ENCODE measurements around the gene ARSG. TPM values are rescaled to one million over a fixed set of nuclear protein-coding genes. Genes with fewer than 3 reads are reported as not detected.
"Not testable (repeated sequence)": the region's sequence is repeated elsewhere in the genome, so short reads cannot be mapped to it uniquely, and the experiment has no call there.

ARSG gene
- polyA plus RNA-seq, 1 donor from 2014 or later: 16.9 TPM

DNA sequence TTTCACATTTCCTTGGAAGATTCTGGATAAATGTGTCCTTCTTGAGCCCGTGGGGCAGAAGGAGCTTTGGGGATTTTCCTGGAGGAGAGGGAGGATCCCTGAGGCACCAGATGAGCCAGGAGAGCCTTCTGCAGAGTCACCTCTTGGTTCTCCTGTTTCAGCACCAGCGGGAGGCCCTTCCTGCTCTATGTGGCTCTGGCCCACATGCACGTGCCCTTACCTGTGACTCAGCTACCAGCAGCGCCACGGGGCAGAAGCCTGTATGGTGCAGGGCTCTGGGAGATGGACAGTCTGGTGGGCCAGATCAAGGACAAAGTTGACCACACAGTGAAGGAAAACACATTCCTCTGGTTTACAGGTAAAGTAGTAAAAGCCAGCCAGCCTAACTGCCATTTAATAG is 77.1 kb downstream of the ARSG start:
- no peaks in the 10 kb centered on the region for H3K9me3 ChIP-seq (ENCODE audit: low read length)
- H3K79me2 ChIP-seq (replicated peaks; ENCODE audit: insufficient read depth, low read length): no peaks in the 10 kb centered on the region
- no peak overlapping the region for H3K27ac ChIP-seq (ENCODE audit: low read length)
- H3K4me2 ChIP-seq (ENCODE audit: low read length): no peak overlapping the region
- no peak overlapping the region for H2AFZ ChIP-seq (ENCODE audit: low read depth, low read length)
- no peaks in the 10 kb centered on the region for H4K20me1 ChIP-seq (ENCODE audit: insufficient read depth)
- no peaks in the 10 kb centered on the region for H3F3A ChIP-seq (ENCODE audit: insufficient read depth, low read length, poor library complexity, severe bottlenecking)
- H3K27me3 ChIP-seq (ENCODE audit: insufficient read depth, low read depth, low read length): no peaks in the 10 kb centered on the region
- no peaks in the 10 kb centered on the region for H3K9me2 ChIP-seq (ENCODE audit: insufficient read depth, low read length)
- TF ChIP-seq MXI1 (conservative IDR thresholded peaks at IDR 0.05; ENCODE audit: poor library complexity, severe bottlenecking) (no peak), TAF1 (IDR thresholded peaks at IDR 0.05; ENCODE audit: low read depth) (no peak), SMC3 (conservative IDR thresholded peaks at IDR 0.05; ENCODE audit: poor library complexity) (no peak), RAD21 (conservative IDR thresholded peaks at IDR 0.05) (no peak), EZH2 (IDR thresholded peaks at IDR 0.05; ENCODE audit: borderline replicate concordance, insufficient read depth, low read length, poor library complexity, severe bottlenecking) (no peak), EP300 (conservative IDR thresholded peaks at IDR 0.05; ENCODE audit: poor library complexity, severe bottlenecking) (no peak), POLR2AphosphoS5 (IDR thresholded peaks at IDR 0.05) (no peak)
- TF ChIP-seq, protein P1, sequence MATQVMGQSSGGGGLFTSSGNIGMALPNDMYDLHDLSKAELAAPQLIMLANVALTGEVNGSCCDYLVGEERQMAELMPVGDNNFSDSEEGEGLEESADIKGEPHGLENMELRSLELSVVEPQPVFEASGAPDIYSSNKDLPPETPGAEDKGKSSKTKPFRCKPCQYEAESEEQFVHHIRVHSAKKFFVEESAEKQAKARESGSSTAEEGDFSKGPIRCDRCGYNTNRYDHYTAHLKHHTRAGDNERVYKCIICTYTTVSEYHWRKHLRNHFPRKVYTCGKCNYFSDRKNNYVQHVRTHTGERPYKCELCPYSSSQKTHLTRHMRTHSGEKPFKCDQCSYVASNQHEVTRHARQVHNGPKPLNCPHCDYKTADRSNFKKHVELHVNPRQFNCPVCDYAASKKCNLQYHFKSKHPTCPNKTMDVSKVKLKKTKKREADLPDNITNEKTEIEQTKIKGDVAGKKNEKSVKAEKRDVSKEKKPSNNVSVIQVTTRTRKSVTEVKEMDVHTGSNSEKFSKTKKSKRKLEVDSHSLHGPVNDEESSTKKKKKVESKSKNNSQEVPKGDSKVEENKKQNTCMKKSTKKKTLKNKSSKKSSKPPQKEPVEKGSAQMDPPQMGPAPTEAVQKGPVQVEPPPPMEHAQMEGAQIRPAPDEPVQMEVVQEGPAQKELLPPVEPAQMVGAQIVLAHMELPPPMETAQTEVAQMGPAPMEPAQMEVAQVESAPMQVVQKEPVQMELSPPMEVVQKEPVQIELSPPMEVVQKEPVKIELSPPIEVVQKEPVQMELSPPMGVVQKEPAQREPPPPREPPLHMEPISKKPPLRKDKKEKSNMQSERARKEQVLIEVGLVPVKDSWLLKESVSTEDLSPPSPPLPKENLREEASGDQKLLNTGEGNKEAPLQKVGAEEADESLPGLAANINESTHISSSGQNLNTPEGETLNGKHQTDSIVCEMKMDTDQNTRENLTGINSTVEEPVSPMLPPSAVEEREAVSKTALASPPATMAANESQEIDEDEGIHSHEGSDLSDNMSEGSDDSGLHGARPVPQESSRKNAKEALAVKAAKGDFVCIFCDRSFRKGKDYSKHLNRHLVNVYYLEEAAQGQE (IDR thresholded peaks at IDR 0.05; ENCODE audit: borderline replicate concordance): no peak
- TF ChIP-seq, protein P2, sequence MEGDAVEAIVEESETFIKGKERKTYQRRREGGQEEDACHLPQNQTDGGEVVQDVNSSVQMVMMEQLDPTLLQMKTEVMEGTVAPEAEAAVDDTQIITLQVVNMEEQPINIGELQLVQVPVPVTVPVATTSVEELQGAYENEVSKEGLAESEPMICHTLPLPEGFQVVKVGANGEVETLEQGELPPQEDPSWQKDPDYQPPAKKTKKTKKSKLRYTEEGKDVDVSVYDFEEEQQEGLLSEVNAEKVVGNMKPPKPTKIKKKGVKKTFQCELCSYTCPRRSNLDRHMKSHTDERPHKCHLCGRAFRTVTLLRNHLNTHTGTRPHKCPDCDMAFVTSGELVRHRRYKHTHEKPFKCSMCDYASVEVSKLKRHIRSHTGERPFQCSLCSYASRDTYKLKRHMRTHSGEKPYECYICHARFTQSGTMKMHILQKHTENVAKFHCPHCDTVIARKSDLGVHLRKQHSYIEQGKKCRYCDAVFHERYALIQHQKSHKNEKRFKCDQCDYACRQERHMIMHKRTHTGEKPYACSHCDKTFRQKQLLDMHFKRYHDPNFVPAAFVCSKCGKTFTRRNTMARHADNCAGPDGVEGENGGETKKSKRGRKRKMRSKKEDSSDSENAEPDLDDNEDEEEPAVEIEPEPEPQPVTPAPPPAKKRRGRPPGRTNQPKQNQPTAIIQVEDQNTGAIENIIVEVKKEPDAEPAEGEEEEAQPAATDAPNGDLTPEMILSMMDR (IDR thresholded peaks at IDR 0.05; ENCODE audit: poor library complexity, severe bottlenecking): no peak
- H3K36me3 ChIP-seq (ENCODE audit: insufficient read depth, low read length): no peaks in the 10 kb centered on the region
- no peak overlapping the region for H3K9ac ChIP-seq (ENCODE audit: low read length)
- H3K4me3 ChIP-seq (ENCODE audit: low read length): no peak overlapping the region

DNA sequence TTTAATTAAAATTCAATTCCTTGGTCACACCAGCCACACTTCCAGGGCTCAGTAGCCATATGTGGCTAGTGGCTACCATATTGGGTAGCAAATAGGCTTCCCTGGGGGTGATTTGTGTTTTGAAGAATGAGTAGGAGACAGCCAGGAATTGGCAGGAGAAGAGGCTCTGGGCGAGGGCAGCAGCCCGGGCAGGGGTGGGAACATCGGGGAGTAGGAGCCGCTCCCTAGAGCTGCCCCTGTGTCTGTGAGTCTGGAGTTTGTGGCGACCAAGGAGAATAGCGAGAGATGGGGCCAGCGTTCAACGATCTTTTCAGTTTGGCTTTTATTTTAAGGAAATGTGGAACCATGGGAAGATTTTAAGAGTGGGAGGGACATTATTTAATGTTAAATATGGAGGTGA is 84.3 kb downstream of the ARSG start:
- Histone ChIP-seq H3K4me3 (ENCODE audit: low read length) (no peak overlapping the region), H3K36me3 (ENCODE audit: insufficient read depth, low read length) (no peaks in the 10 kb centered on the region), H3K4me2 (ENCODE audit: low read length) (no peak overlapping the region), H3K9ac (ENCODE audit: low read length) (no peak overlapping the region), H3F3A (ENCODE audit: insufficient read depth, low read length, poor library complexity, severe bottlenecking) (no peaks in the 10 kb centered on the region), H3K9me2 (ENCODE audit: insufficient read depth, low read length) (no peaks in the 10 kb centered on the region), H3K9me3 (ENCODE audit: low read length) (no peaks in the 10 kb centered on the region), H4K20me1 (ENCODE audit: insufficient read depth) (no peaks in the 10 kb centered on the region), H3K79me2 (replicated peaks; ENCODE audit: insufficient read depth, low read length) (no peaks in the 10 kb centered on the region), H3K27me3 (ENCODE audit: insufficient read depth, low read depth, low read length) (no peaks in the 10 kb centered on the region), H3K27ac (ENCODE audit: low read length) (no peak overlapping the region), H2AFZ (ENCODE audit: low read depth, low read length) (no peak overlapping the region)
- TF ChIP-seq, protein P2 (IDR thresholded peaks at IDR 0.05; ENCODE audit: poor library complexity, severe bottlenecking): no peak
- TF ChIP-seq RAD21 (conservative IDR thresholded peaks at IDR 0.05): no peak
- TF ChIP-seq, protein P1 (IDR thresholded peaks at IDR 0.05; ENCODE audit: borderline replicate concordance): no peak

DNA sequence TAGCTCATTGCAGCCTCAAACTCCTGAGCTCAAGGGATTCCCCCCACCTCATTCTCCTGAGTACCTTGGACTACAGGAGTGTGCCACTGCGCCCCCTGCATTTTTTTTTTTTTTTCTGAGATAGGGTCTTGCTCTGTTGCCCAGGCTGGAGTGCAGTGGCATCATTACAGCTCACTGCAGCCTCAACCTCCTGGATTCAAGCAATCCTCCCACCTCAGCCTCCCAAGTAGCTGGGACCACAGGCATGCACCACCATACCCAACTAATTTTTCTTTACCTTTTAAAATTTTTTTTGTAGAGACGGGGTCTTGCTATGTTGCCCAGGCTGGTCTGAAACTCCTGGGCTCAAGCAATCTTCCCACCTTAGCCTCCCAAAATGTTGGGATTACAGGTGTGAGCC is 84.9 kb downstream of the ARSG start:
- H3K4me2 ChIP-seq (ENCODE audit: low read length); H2AFZ ChIP-seq (ENCODE audit: low read depth, low read length); H3K27me3 ChIP-seq (ENCODE audit: insufficient read depth, low read depth, low read length); H3K9me3 ChIP-seq (ENCODE audit: low read length); H4K20me1 ChIP-seq (ENCODE audit: insufficient read depth); H3K4me3 ChIP-seq (ENCODE audit: low read length); H3F3A ChIP-seq (ENCODE audit: insufficient read depth, low read length, poor library complexity, severe bottlenecking); H3K36me3 ChIP-seq (ENCODE audit: insufficient read depth, low read length); H3K79me2 ChIP-seq (replicated peaks; ENCODE audit: insufficient read depth, low read length); H3K27ac ChIP-seq (ENCODE audit: low read length); H3K9me2 ChIP-seq (ENCODE audit: insufficient read depth, low read length); H3K9ac ChIP-seq (ENCODE audit: low read length): not testable (repeated sequence)
